Hypothalamus (tissue), 51 donors: ENCODE measurements around the gene BAHCC1.
"Not testable (repeated sequence)": the region's sequence is repeated elsewhere in the genome, so short reads cannot be mapped to it uniquely, and the experiment has no call there.

ENCODE experiments used
- DNase-seq, 51 donors: peaks; one replicate each; lab custom pipeline; 2025; lab: John Stamatoyannopoulos, UW

The BAHCC1 gene

DNA sequence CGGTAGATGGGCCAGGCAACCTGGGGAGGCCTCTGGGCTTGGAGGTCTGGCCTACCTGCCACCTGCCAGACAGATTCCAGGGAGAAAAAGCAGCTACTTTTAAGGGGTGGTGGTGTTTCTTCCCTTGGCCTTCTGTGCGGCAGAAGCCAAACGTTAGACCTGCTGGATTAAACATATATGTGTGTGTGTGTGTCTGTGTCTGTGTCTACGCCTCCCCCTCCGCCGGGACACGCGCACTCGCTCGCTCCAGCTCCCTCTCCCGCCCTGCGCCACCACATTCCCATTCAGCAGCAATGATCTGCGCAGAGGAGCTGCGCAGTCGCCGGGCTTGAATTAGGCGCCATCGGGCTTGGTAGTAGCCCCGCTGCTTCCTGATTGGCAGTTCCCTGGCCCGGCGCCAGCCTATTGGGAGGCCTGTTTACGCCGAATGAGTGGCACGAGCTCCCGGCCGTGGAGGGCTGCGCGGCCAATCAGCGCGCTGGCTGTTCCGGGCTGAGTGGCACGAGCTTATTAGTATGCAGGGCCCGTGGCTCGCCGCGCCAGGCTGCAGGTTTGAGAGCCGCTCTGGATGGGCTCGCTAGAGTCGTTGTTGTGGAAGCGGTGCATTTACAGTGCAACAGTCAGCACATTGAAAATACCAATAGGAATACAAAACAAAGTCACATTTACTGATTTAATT, at the start of gene BAHCC1:
BAHCC1 (plus strand) TSS at position 537 of the 679 bp plus-strand sequence. CDS start 4,283 bp downstream, outside the sequence.
- peak; percentile 94 to 100 (median 100) for DNase-seq

DNA sequence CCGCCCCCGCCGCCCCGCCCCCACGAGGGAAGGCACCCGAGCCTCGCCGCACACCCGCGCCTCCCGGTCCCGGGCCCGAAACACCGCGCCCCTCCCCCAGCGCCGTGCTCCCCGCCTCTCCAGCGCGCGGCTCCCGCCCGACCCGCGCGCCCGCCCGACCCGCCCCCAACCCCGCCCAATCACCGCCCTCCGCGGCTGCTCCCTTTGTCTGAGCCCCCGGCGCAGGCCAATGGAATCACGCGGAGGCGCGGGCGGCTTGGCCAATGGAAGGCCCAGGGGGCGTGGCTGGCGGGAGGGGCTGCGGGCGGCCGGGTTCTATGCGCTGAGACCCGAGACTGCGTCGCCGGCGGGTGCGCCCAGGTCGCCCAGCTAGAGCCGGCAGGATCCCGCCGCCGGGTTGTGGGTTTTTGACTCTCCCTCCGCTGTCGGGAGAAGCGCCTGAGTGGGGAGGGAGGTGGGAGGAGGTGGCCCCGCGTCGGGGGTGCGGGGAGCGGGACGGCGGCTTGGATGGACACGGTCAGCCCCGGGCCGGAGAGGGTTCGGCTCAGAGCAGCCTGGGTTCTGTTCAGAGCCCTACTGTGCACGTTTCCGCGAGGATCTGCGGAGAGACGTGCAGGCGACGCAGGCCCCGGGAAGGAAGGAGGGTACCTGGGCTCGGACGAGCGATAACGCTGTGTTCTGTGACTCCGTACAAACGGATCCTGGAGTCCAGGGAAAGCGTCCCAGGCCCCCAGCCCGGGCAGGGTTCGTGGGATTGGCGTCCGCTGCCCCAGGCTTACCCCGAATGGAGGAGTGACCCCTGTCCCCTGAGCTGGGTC, 49.0 kb upstream of the BAHCC1 start:
- DNase-seq: peak; percentile 79 to 99 (median 97)

DNA sequence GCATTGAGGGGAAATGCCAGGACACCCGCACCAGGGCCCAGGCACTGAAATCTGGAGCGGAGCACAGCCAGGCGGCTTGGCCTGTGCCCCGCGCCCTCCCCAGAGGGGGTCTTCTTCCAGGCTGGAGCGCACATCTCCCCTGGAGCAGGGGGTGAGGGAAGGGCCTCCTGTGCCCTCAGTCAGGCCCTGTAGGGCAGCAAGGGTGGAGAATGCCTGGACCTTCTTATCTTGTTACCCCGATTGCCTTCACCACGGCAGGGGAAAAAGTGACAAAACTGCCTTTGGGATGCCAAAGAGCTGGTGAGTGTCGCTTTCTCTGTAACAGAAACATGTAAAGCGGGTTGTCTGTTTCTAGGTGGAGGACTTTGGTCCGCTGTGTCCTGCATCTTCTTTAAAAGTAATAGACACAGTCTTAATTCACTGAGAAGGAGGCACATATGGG, 48.3 kb upstream of the BAHCC1 start:
- no peak for DNase-seq

DNA sequence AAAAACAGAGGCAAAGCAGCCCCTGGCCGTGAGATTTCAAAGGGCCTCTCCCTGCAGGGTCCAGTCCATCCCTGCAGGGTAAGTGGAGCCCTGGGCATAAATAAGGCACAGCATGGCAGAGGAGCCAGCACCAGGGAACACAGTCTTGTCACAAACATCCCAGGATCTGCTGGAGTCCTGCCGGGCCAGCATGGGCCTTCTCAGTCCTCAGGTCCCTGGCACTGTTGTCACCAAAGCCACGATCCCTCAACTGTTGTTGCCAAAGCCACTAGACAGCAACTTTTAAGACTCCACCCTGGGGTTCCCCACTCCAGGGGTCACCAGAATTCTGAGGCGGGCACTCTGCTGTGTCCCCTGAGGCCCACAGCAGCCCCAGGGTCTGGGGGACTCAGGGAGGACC, 47.8 kb upstream of the BAHCC1 start:
- DNase-seq: no peak

DNA sequence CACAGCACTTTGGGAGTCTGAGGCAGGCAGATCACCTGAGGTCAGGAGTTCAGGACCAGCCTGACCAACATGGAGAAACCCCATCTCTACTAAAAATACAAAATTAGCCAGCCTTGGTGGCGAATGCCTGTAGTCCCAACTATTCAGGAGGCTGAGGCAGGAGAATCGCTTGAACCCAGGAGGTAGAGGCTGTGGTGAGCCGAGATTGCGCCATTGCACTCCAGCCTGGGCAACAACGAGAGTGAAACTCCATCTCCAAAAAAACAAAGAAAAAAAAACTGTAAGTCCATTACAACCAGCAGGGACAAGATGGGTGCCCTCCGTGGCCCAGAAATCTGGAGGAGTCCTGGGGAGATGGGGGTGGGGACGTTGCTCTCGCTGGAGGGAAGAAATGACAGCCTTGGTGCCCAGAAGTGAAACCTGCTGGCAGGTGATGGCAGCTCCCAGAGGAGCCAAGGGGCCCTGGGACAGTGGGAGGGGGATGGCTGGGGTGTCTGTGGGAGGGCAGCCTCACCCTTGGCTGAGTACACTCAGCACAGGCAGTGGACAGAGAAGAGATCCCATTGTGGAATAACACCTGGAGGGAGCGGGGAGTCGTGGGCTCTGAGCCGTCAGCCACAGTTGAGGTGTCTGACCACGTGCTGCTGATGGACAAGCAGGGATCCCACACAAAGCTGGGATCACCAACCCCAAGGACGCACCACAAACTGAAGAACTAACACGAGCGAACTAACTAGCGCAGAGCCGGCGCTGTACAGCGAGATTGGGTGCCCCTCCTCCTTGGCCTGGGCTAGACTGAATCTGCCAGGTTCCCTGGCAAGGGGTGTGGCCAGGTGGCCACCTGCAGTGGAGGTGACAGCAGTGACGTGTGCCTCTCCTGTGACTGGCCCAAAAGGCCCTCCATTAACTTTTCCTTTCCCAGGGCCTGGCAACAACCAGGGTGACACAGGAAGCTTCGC, 46.9 kb upstream of the BAHCC1 start:
- no peak for DNase-seq

DNA sequence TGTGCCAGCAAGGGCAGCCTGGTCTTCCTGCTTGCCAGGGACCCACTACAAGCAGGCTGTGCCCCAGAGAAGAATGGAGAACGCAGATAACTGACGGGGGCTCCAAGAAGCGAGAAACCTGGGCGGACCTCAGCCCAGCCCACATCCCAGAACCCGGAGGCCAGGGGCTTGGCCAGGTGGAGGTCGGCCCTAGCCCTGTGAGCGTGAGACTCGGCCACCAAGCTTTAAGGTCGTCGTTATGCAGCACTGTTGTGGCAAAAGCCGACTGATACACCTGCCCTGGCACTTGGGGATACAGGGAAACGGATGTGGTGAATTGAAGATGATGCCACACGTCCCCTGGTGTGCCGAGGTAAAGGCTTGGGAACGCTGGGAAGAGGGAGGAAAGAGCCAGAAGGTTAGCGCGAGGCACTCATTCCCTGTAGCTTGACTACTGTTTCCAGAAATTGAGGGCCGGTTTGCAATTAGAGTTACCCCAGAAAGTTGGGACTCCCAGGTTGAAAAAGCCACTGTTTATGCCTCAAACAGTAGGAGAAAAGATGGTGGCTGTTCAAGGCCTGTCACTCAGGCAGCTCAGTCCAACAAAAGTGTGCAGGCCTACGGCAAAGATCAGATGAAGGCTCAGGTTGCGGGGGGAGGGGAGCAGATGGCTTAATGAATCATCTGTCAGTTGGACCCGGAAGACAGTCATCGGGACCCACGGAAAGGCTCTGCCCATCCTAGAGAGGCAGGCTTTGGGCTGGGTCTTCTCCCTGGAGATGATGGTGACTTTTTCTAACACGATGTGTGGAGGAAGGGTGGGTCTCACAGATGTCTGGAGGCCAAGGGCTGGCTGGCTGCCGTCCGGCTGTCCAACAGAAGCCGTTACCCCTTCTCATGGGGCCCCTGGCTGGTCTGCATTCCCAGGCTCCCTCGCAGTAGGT, 45.6 kb upstream of the BAHCC1 start:
- DNase-seq: no peak

DNA sequence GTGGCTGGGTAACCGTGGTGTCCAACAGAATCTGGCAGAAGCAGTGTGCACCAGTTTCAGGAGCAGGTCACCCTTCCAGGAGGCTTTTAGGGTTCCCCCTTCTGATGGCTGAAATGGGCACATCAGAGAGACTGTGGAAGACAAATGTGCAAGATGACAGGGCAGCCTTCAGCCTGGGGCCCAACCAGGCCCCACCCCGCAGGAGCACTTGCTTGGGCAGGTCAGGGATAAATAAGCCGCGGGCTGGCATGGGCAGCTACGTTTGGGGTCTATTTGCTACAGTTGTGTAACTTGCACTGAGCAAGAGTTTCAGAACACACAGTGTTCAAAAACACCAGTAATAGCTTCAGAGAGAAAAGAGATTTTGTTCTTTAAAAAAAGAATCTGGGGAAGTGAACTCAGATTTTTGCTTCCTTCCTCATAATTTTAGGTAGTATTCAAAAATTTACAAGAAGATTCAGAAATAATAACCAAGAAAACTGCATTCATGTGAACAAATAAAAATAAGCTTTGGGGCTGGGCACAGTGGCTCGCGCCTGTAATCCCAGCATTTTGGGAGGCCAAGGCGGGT, 44.9 kb upstream of the BAHCC1 start:
- no peak for DNase-seq

DNA sequence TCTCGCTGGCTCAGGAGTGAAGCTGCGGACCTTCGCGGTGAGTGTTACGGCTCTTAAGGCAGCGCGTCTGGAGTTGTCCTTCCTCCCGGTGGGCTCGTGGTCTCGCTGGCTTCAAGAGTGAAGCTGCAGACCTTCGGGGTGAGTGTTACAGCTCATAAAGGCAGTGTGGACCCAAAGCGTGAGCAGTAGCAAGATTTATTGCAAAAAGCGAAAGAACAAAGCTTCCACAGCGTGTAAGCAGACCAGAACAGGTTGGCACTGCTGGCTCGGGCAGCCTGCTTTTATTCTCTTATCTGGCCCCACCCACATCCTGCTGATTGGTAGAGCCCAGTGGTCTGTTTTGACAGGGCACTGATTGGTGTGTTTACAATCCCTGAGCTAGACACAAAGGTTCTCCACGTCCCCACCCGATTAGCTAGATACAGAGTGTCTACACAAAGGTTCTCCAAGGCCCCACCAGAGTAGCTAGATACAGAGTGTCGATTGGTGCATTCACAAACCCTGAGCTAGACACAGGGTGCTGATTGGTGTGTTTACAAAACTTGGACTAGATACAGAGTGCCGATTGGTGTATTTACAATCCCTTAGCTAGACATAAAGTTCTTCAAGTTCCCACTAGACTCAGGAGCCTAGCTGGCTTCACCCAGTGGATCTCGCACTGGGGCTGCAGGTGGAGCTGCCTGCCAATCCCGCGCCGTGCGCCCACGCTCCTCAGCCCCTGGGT, 43.8 kb upstream of the BAHCC1 start:
- not testable (repeated sequence) for DNase-seq

DNA sequence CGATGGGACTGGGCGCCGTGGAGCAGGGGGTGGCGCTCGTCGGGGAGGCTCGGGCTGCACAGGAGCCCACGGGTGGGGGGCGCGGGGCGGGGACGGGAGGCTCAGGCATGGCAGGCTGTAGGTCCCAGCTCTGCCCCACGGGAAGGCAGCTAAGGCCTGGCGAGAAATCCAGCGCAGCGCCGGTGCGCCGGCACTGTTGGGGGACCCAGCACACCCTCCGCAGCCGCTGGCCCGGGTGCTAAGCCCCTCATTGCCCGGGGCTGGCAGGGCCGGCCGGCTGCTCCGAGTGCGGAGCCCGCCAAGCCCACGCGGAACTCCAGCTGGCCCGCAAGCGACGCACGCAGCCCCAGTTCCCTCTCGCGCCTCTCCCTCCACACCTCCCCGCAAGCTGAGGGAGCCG, 43.2 kb upstream of the BAHCC1 start:
- DNase-seq: not testable (repeated sequence)

DNA sequence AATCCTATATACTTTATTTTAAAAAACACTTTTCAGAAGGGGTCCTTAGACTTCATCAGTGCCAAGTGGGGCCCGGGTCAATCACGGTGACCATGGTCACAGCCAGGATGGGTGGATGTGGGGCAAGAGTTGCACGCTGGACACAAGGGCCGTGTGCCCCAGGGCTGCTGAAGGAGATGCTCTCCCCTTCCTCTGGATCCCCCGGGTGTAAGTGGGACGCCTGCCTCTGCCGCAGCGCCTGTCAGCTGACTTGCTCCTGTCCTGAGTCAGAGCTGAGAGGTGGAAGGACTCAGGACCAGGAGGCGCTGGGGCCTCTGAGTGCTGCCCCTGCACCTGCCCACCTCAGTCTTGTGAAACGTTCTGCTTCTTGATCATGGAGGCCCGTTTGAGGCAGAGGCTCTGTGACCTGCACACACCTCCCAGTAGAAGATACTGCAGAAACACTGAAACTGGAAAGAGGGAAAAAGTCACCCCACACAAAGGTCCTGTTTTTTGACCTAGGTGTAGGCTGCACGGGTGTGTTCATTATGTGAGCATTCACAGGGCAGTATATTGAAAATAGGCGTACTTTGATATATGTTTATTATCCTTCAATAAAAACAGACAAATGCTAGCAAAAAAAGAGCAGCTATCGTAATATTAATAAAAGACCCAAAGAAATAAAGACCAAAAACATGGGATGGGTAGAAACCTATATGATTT, 40.9 kb upstream of the BAHCC1 start:
- no peak for DNase-seq

DNA sequence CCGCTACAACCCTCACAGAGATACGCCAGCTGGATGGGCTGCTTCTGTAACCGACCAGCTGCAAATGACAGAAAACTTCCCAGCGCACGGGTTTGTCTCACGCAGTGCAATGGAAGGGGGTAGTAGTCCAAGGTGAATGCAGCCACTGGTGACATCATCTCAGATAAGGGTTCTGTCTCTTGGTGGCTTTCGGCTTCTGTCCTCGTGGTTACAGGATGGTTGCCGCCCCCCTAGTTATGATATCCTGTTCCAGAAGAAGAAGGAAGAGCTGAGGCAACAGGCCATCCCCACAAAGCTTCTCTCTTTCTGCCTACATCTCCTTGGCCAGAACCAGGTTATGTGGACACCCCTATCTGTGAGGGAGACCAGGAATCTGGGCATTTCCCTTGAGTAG, 40.3 kb upstream of the BAHCC1 start:
- no peak for DNase-seq

DNA sequence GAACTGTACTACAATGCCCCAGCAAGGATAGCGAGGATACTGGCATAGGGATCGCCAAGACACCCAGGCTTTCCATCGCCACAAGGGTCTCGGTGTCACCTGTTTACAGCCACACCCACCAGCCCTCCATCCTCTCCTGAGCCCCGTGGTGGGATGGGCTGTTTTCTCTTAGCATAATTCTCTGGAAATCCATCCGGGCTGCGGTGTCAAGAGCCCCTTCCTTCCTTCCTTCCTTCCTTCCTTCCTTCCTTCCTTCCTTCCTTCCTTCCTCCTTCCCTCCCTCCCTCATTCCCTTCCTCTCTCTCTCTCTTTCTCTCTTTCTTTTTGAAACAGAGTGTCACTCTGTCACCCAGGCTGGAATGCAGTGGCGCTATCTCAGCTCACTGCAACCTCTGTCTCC, 36.0 kb upstream of the BAHCC1 start:
- DNase-seq: no peak

DNA sequence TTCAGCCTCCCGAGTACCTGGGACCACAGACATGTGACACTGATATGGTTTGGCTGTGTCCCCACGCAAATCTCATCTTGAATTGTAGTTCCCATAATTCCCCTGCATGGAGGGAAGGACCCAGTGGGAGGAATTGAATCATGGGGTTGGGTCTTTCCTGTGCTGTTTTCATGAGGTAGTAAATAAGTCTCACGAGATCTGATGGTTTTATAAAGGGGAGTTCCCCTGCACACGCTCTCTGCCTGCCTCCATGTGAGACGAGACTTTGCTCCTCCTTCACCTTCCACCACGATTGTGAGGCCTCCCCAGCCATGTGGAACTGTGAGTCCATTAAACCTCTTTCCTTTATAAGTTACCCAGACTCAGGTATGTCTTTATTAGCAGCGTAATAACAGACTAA, 33.3 kb upstream of the BAHCC1 start:
- DNase-seq: not testable (repeated sequence)

DNA sequence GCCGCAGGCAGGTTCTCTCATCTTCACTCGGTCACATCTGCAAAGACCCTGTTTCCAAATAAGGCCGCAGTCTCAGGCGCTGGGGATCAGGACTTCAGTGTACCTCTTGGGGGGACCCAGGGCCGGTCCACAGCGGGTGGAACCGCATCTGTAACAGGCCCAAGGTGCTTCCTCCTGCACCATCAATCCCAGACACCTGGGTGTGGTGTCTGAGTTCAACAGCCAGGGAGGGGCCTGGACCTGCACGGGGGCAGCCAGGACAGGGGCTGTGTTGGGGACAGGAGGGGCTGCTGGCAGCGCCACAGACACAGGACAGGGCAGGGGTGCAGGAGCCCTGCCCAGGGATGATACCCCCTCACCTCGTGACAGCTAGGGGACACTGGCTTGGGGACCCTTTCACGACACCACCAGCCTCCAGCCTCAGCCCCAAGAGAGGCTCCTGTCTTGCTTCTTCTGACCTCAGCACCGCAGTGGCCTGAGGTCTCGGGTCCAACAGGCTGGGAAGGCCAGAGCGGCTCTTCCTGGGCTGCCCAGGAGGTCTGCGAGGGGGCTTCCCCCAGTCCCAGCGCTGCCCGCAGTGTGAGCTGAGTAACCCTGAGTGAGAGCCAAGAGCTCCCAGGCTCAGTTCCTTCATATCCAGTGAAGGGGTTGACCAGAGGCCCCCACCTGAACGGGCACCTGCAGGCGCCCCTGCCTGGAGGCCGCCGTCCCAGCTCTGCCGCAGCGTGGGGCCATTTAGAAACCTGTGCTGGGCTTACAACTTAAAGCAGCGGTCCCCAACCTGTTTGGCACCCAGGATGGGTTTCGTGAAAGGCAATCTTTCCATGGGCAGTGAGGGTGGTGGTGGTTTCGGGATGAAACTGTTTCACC, 30.7 kb upstream of the BAHCC1 start:
- no peak for DNase-seq

DNA sequence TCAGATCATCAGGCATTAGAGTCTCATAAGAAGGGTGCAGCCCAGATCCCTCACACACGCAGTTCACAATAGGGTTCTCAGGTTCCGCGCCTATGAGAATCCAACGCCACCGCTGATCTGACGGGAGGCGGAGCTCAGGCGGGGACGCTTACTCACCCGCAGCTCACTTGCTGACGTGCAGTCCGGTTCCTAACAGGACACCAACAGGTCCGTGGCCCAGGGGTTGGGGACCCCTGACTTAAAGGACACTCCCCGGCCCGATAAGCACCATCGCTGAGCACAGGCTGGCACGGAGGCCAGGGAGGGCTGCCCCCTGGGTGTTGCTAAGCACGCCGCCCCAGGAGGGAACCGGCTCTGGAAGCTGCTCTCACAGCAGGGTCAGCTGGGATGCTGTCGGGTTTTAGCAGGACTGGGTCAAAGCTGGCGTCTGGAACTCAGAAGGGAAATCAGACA, 30.1 kb upstream of the BAHCC1 start:
- DNase-seq: peak in 3 of 51 donors; percentile 2 to 50 (median 37)

DNA sequence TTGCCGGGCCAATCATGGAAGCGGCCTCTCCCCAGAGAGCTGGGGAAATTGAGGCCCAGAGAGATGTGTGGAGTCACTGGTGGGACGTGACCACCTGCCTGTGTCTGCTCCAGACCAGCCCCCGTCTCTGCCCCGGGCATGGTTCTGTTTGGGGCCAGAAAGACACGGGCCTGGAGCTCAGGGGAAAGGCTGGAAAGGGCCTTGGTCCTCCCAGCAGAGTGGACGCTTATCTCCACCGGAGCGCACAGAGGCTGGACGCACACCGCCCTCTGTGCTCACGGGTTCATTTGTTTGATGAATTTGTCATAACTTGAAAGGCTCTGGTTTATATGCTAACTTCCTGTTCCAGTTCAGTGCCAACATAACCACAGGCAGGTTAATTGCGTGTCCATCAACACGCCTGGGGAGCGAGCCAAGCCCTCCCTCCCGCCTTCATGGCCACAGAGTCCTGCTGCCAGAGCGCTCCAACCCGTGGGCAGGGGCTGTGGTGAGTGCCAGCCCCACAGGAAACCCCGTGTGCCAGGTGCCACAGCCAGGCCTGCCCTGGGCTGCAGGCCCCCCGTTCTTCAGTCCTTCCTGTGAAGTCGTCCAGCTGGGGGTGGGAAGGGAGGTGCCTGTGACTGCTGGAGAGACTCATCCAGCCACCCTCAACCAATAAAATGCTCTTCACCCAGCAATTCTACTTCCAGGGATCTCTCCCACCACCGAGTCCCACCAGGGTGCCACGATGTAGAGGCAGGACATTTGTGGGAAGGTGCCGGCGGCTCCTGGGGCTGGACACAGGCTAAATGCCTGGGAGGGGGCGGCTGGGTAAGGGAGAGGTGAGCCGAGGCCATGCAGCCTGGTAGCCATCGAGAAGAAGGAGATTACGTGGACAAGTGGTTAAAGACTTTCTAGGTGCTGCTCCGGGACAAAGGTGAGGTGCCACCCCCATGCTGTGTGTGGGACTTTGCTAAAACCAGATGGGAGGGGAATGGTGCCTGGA, 29.4 kb upstream of the BAHCC1 start:
- no peak for DNase-seq
